ENCODE measurements around the gene SUSD1.
"Not testable (repeated sequence)": the region's sequence is repeated elsewhere in the genome, so short reads cannot be mapped to it uniquely, and the experiment has no call there.

SUSD1 gene

GRCh38 chr9:112173489-112174221 lies 1.4 kb downstream of the SUSD1 start:
- DNase-seq (ENCODE audit: low read depth in 2 of 2) = no peak

DNA sequence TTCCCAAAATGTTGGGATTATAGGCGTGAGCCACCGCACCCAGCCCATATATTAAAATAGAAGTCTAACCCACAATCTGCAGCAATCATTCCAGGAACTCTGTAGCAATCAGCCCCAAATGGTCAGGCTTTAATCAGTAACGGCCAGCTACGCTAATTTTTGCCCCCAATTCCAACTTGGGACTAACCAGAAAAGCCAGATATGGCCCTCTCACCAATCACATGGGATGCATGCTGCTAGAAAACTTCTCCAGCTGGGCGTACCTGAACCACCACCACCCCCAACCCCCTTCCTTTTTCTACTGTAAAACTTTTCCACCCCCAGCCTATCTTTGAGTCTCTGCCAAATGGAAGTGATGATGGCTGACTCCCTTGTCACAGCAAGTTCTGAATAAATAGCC lies 4.1 kb downstream of the SUSD1 start:
- DNase-seq (ENCODE audit: low read depth in 2 of 2) = no peak

GRCh38 chr9:112170235-112170634 lies 4.9 kb downstream of the SUSD1 start:
- DNase-seq (ENCODE audit: low read depth in 2 of 2) = no peak

GRCh38 chr9:112169368-112169767 lies 5.7 kb downstream of the SUSD1 start:
- DNase-seq (ENCODE audit: low read depth in 2 of 2) = no peak

DNA sequence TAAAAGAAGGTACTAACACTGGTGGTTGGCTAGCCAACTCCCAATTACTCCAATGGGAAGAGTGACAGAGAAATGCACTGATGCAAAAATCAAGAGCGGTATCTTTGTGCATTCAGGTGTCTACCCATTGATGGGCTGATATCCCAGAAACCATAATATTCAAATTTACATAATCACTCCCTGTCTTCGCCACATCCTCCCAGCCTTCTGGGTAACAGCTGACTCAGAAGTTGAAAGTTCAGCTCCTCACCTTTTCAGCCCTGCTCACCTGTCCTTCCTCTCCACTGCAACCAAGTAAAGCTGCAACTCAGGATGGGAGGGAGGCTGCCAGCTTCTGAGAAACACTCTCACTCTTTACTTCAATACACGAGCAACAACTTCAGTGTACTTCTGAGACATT lies 6.9 kb downstream of the SUSD1 start:
- DNase-seq (ENCODE audit: low read depth in 2 of 2) = no peak

- DNase-seq (ENCODE audit: low read depth in 2 of 2) = no peak
Measured at GRCh38 chr9:112166176-112167140, 8.6 kb downstream of the SUSD1 start.

DNA sequence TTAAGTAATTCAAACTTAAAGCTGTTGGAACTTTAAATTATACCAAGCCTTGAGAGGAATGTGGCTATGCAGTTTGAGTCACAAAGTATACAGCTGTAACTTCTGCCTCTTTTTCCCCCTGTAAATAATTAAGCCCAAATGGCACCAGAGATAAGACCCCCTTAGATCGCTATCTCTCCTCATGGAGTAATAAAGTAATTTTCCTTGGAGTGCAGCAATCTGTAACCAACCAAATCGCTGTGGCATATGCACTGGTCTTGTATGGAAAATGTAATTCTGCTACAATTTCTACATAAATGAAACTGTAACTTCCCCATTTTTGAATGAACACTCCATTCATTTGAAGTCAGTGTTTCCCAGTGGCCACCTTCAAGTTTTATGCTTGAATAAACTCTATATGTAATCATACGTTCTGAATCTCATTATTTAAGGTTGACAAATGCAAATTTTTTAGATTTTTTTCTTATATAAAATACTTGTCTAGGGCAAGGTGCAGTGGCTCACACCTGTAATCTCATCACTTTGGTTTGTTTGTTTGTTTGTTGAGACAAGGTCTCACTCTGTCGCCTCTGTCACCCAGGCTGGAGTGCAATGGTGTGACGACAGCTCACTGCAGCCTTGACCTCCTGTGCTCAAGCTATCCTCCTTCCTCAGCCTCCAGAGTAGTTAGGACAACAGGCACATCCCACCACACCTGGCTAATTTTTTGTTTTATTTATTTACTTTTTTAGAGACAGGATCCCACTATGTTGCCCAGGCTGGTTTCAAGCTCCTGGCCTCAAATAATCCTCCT lies 12.3 kb downstream of the SUSD1 start:
- DNase-seq (ENCODE audit: low read depth in 2 of 2) = no peak

GRCh38 chr9:112159781-112160180 lies 15.3 kb downstream of the SUSD1 start:
- DNase-seq (ENCODE audit: low read depth in 2 of 2) = no peak

- DNase-seq (ENCODE audit: low read depth in 2 of 2) = no peak
Measured at GRCh38 chr9:112158656-112159367, 16.3 kb downstream of the SUSD1 start.

- no peak for DNase-seq (ENCODE audit: low read depth in 2 of 2)
Measured at GRCh38 chr9:112157961-112158360, 17.1 kb downstream of the SUSD1 start.

DNA sequence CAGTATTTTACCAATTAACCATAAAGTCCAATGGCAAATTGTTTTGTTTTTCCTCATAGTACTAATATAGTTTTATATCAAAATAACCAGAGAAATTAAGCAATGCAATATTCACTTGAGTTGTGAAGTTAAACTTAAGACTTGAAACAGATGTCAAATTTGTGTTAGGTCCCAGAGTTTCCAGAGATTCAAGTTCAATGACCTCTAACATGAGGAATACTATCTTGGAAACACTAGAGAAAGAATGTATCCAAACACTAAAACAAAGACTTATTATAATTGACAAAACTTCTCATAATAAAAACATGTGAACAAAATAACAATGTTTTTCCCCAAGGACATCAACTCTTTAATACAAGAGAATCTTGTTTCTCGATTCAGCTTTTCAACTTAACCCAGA lies 18.0 kb downstream of the SUSD1 start:
- DNase-seq (ENCODE audit: low read depth in 2 of 2) = no peak

GRCh38 chr9:112149211-112149610 lies 25.9 kb downstream of the SUSD1 start:
- no peak for DNase-seq (ENCODE audit: low read depth in 2 of 2)

DNA sequence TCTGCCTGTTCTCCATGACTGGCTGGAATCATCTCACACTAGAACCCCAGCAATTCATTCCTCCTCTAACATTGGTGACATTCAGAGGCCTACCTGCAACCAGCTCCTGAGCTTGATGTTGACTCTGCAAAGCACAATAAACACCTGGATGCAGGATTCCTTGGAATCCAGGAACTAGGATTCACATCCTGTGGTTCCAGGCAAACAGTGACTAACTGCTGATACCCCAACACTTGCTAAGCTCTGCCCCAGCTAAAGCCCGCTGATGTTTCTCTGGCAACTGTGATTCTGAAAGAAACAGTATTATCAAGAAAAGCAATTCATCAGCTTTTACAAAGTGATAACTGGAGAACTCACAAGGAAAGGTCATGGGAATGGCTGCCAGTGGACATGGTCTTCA lies 29.2 kb downstream of the SUSD1 start:
- no peak for DNase-seq (ENCODE audit: low read depth in 2 of 2)

DNA sequence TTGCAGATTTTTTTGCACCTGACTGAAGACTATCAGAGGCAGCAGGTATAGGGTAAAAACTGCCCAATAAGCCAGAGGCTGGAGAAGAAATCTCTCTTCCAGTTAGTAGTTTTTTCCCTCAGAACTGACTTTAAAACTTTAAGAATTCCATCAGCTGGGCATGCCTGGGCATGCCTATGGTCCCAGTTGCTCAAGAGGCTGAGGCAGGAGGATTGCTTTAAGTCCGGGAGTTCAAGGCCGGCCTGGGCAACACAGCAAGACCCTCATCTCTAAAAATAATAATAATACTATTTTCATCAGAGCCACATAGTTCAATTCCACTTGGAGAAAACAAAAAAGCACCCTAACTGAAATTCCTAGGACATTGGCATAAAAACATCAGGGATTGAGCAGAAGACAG lies 30.3 kb downstream of the SUSD1 start:
- DNase-seq (ENCODE audit: low read depth in 2 of 2) = no peak

DNA sequence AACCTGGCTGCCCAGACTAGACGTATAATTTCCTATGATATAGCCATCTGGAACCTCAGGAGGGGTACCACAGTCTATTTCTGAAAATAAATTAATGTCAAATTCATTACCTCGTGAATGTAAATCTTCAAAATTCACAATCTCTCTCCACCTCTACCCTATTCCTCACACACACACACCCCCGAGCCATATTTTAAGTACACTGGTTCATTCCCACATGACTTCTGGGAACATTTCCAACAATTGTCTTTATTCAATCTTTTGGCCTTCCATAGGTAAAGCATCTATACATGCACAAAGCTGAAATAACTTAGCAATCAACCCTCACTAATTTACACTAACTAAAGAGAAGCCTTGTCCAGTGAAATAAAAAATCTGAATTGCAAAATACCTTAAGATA lies 32.7 kb downstream of the SUSD1 start:
- DNase-seq (ENCODE audit: low read depth in 2 of 2) = no peak

DNA sequence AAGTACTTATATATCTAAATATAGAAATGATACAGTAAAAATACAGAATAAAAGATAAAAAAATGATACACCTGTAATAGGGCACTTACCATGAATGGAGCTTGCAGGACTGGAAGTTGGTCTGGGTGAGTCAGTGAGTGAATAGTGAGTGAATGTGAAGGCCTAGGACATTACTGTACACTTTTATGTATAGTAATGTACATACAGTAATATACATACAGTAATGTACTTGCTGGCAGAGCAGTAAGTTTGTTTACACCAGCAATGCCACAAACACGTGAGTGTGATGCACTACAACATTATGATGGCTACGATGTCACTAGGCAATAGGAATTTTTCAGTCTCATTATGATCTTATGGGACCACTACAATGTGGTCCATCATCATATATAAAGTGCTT lies 34.2 kb downstream of the SUSD1 start:
- DNase-seq (ENCODE audit: low read depth in 2 of 2) = no peak

DNA sequence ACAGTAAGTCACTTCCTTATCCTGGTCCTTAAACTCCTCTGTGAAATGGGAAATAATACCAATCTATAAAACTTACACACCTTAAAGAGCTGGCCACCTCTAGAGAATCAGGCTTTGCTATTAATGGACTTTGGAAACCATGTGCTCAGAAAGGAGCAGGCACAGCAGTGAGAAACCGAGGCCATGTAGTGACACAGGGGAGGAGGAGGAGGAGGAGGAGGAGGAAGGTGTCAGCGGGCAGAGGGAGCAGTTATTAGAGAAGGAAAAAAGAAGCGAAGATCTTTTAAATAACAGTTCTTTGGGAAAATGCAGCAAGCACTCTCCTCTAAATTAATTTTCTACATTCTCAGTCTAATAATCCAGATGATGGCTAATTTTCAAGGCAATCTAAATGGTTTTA lies 38.0 kb downstream of the SUSD1 start:
- DNase-seq (ENCODE audit: low read depth in 2 of 2) = no peak

DNA sequence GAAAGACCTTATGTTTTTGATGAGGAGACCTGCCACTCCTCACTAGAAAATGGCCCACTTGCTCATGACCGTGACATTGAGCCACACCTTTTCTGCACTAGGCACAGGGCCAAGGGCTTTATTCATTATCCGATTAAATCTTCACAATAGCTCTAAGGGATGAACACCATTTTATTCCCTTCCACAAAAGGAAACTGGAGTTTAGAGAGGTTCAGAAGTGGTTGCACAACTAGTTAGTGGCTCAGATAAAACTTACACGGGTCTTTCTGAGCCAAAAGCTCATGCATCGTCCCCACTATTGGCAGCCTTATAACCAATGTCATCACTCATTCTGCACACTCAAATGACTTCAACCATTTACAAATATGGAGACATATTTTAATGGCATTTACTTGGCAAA lies 39.4 kb downstream of the SUSD1 start:
- DNase-seq (ENCODE audit: low read depth in 2 of 2) = no peak

DNA sequence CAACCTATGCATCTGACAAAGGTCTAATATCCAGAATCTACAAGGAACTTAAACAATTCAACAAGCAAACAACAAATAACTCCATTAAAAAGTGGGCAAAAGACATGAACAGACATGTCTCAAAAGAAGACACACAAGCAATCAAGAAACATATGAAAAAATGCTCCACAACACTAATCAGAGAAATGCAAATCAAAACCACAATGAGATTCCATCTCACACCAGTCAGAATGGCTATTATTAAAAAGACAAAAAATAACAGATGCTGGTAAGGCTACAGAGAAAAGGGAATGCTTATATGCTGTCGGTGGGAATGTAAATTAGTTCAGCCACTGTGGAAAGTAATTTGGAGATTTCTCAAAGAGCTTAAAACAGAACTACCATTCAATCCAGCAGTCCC lies 41.3 kb downstream of the SUSD1 start:
- not testable (repeated sequence) for DNase-seq (ENCODE audit: low read depth in 2 of 2)

DNA sequence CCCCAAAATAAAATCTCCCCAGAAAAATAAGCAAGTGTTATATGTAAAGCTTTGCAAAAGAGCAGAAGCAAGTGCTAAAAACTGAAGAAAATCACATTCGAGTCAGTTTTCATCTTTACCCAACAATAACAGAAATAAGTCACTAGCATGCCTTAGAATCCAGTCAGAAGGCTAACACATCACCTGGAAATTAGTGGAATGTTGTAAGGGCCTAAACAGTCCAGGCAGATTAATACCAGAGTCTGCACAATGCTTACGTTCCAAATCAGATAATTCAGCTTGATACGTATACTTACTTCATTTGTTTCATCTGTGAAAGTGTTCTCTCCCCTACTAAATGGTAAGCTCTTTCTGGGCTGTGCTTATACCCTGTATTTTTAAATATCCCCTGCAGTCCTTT lies 42.7 kb downstream of the SUSD1 start:
- no peak for DNase-seq (ENCODE audit: low read depth in 2 of 2)

DNA sequence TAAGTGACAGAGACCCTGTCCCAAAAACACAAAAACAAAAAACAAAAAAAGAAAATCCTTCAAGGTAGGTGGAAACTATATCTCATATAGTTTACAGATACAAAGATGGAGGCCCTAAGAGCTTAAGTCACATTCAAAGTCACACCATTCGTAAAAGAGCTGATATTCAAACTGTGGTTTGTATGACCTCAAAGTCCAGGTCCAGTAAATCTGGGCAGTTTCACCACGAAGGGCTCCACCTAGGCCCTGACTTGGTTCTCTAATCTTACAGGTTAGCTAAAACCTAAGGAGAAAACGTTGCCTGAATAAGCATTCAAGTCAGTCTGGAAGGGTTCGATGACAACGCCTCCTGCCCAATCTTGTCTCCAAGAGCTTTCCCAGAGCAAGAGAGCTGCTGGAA lies 44.1 kb downstream of the SUSD1 start:
- no peak for DNase-seq (ENCODE audit: low read depth in 2 of 2)

DNA sequence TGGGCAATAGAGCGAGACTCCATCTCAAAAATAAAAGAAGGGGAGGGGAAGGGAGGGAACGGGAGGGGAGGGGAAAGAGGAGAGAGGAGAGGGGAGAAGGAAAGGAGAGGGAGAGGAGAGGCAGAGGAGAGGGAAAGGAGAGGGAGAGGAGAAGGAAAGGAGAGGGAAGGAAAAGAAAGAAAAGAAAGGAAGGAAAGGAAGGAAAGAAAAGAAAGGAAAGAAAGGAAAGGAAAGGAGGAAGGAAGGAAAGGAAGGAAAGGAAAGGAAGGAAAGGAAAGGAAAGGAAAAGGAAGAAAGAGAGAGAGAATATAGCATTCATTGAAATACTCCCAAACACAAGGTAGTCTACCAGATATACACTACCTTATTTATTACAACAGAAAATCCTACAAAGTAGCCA lies 44.8 kb downstream of the SUSD1 start:
- no peak for DNase-seq (ENCODE audit: low read depth in 2 of 2)

Data from stimulated activated CD8-positive, alpha-beta memory T cell treated with anti-CD3 and anti-CD28 coated beads, Interleukin-2, amount 100 ng/mL, for 1 hour (primary cell).